A549 treated with Mapracorat at 1 μM for 4 hours (cell line): ENCODE results near the gene CAMKMT. TPM values are rescaled to one million over a fixed set of nuclear protein-coding genes. Genes with fewer than 3 reads are reported as not detected.

Experiments
- total RNA-seq: library from RNA; stranded (reverse); fragments of 200-300 nt; extraction: Qiagen RNA extraction; gene quantifications from 5 replicates; pipeline ENCODE4 v1.2.3, GENCODE V29; 2022

Gene CAMKMT
- 4.0 to 6.0 TPM (median 4.9 TPM) in 5 replicates for total RNA-seq

DNA sequence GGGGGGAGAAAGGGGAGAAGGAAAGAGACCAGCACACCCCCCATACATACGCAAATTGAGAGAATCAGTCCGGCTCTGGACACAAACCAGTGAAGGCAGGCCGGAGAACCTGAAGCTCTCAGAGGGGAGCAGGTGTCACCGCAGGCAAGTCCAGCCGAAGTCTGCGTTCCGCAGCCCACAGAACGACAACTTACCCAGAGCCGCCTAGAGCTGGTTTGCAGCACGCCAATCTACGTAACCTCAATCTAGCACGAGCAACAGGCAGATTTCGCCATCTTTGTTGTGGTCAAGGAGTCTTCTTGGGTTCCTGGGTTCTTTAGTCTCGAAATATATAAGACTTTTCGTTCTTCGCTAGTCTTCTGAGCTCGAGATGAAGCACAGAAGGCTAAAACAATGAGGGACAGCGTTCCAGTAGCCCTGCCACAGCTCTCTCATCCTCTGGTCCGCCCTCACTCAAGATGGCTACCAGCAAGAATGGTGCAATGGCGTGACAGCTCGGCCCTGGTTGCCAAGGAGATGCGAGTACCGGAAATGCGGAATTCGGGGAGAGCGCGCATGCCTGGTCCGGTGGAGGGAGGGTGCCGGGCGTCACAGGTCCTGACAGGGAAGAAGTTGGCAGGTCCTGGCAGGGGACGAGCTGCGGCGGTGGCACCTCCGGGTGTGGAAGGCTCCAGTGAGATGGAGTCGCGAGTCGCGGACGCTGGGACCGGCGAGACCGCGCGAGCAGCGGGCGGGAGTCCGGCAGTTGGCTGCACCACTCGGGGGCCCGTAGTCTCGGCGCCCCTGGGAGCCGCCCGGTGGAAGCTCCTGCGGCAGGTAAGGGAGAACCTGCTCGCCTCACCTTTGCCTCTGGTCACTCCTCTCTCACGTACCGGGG is at the start of gene CAMKMT, which contains the start of gene PREPL:
TSS of gene CAMKMT (plus strand) at position 618 of the 877 bp plus-strand sequence.
TSS of gene PREPL (minus strand) at position 165 of the 877 bp plus-strand sequence. CDS start 15,152 bp downstream, outside the sequence.

Other genes starting within 250 kb of the CAMKMT start
- 23.5 to 32.0 TPM (median 31.5 TPM) in 5 replicates for gene PPM1B, start 193.1 kb upstream of the CAMKMT start, total RNA-seq
- 0.95 to 1.3 TPM (median 1.0 TPM) in 5 replicates for gene SLC3A1, start 86.5 kb upstream of the CAMKMT start, total RNA-seq
- 17.4 to 23.1 TPM (median 20.8 TPM) in 5 replicates for gene PREPL, start 453 bp upstream of the CAMKMT start, total RNA-seq